Measurements from ENCODE around the gene GSTM3. TPM values are rescaled to one million over a fixed set of nuclear protein-coding genes. Genes with fewer than 3 reads are reported as not detected.

Gene GSTM3
- total and polyA plus RNA-seq, 2 experiments from 2014 or later, result 3.1 to 4.1 TPM

- ATAC-seq (no peak), DNase-seq (ENCODE audit: low spot score) (no peak)
- Histone ChIP-seq H3K27ac (ENCODE audit: low read depth) (no peak overlapping the region), H3K4me2 (no peak overlapping the region), H3F3A (replicated peaks; ENCODE audit: low read depth) (no peaks in the 10 kb centered on the region), H3K36me3 (ENCODE audit: insufficient read depth) (peaks cover 3% of the 10 kb centered on the region; the same call in 1 of the 2 replicates), H3K4me1 (ENCODE audit: insufficient read depth) (peaks cover 12% of the 10 kb centered on the region; the same call in 1 of the 2 replicates), H3K4me3 (no peak overlapping the region), H4K20me1 (replicated peaks; ENCODE audit: insufficient read depth) (no peaks in the 10 kb centered on the region), H2AFZ (no peak overlapping the region), H3K79me2 (replicated peaks; ENCODE audit: insufficient read depth) (no peaks in the 10 kb centered on the region), H3K27me3 (ENCODE audit: insufficient read depth) (no peaks in the 10 kb centered on the region), H3K9me2 (ENCODE audit: insufficient read depth) (no peaks in the 10 kb centered on the region)
- peaks cover 12% of the 10 kb centered on the region for H3K36me3 Mint-ChIP-seq (ENCODE audit: low read depth)
- peaks cover 19% of the 10 kb centered on the region for H3K9me3 Mint-ChIP-seq
- TF ChIP-seq STAT1 (IDR thresholded peaks at IDR 0.05; ENCODE audit: unreplicated experiment) (no peak), ETS1 (IDR thresholded peaks at IDR 0.05) (no peak), NANOG (IDR thresholded peaks at IDR 0.05; ENCODE audit: borderline replicate concordance) (no peak)
- TF ChIP-seq, protein P1, sequence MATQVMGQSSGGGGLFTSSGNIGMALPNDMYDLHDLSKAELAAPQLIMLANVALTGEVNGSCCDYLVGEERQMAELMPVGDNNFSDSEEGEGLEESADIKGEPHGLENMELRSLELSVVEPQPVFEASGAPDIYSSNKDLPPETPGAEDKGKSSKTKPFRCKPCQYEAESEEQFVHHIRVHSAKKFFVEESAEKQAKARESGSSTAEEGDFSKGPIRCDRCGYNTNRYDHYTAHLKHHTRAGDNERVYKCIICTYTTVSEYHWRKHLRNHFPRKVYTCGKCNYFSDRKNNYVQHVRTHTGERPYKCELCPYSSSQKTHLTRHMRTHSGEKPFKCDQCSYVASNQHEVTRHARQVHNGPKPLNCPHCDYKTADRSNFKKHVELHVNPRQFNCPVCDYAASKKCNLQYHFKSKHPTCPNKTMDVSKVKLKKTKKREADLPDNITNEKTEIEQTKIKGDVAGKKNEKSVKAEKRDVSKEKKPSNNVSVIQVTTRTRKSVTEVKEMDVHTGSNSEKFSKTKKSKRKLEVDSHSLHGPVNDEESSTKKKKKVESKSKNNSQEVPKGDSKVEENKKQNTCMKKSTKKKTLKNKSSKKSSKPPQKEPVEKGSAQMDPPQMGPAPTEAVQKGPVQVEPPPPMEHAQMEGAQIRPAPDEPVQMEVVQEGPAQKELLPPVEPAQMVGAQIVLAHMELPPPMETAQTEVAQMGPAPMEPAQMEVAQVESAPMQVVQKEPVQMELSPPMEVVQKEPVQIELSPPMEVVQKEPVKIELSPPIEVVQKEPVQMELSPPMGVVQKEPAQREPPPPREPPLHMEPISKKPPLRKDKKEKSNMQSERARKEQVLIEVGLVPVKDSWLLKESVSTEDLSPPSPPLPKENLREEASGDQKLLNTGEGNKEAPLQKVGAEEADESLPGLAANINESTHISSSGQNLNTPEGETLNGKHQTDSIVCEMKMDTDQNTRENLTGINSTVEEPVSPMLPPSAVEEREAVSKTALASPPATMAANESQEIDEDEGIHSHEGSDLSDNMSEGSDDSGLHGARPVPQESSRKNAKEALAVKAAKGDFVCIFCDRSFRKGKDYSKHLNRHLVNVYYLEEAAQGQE (IDR thresholded peaks at IDR 0.05; ENCODE audit: unreplicated experiment), result no peak
- H3K4me3 Mint-ChIP-seq, result no peak overlapping the region
- no peaks in the 10 kb centered on the region for H3K27me3 Mint-ChIP-seq (ENCODE audit: insufficient read depth, low read depth, poor library complexity)
- H3K27ac Mint-ChIP-seq, result no peak overlapping the region
- peaks cover 12% of the 10 kb centered on the region for H3K4me1 Mint-ChIP-seq
Observed at GRCh38 chr1:109726728-109727373, 14.0 kb downstream of the GSTM3 start.

GRCh38 chr1:109726007-109726406 is 14.8 kb downstream of the GSTM3 start:
- Histone ChIP-seq H3K4me2 (no peak overlapping the region), H3K27ac (ENCODE audit: low read depth) (no peak overlapping the region), H3K9me2 (ENCODE audit: insufficient read depth) (no peaks in the 10 kb centered on the region), H3K4me1 (ENCODE audit: insufficient read depth) (peaks cover 12% of the 10 kb centered on the region; the same call in 1 of the 2 replicates), H3K27me3 (ENCODE audit: insufficient read depth) (no peaks in the 10 kb centered on the region), H3F3A (replicated peaks; ENCODE audit: low read depth) (no peaks in the 10 kb centered on the region), H3K4me3 (no peak overlapping the region), H3K36me3 (ENCODE audit: insufficient read depth) (peaks cover 3% of the 10 kb centered on the region; the same call in 1 of the 2 replicates), H2AFZ (no peak overlapping the region), H3K79me2 (replicated peaks; ENCODE audit: insufficient read depth) (no peaks in the 10 kb centered on the region), H4K20me1 (replicated peaks; ENCODE audit: insufficient read depth) (no peaks in the 10 kb centered on the region)
- no peak for DNase-seq (ENCODE audit: low spot score)
- H3K36me3 Mint-ChIP-seq (ENCODE audit: low read depth), result peaks cover 12% of the 10 kb centered on the region
- peaks cover 19% of the 10 kb centered on the region for H3K9me3 Mint-ChIP-seq
- H3K4me1 Mint-ChIP-seq, result peaks cover 12% of the 10 kb centered on the region
- ATAC-seq, result no peak
- H3K4me3 Mint-ChIP-seq, result no peak overlapping the region
- no peak overlapping the region for H3K27ac Mint-ChIP-seq
- no peaks in the 10 kb centered on the region for H3K27me3 Mint-ChIP-seq (ENCODE audit: insufficient read depth, low read depth, poor library complexity)
- TF ChIP-seq POLR2AphosphoS5 (IDR thresholded peaks at IDR 0.05; ENCODE audit: low read depth) (no peak), NANOG (IDR thresholded peaks at IDR 0.05; ENCODE audit: borderline replicate concordance) (no peak), JUNB (IDR thresholded peaks at IDR 0.05; ENCODE audit: unreplicated experiment) (no peak), ZNF114 (CRISPR knock-in tag; IDR thresholded peaks at IDR 0.05) (no peak), CREB1 (CRISPR knock-in tag; IDR thresholded peaks at IDR 0.05; ENCODE audit: low read depth) (no peak), EZH2phosphoT487 (IDR thresholded peaks at IDR 0.05; ENCODE audit: unreplicated experiment) (no peak), ZNF331 (CRISPR knock-in tag; IDR thresholded peaks at IDR 0.05; ENCODE audit: low read depth) (no peak), ETS1 (IDR thresholded peaks at IDR 0.05) (no peak)
- TF ChIP-seq, protein P1 (IDR thresholded peaks at IDR 0.05; ENCODE audit: unreplicated experiment), result no peak

All from GM23338 (cell line).